ENCODE results near the gene NR2F2. TPM values are rescaled to one million over a fixed set of nuclear protein-coding genes. Genes with fewer than 3 reads are reported as not detected.

NR2F2 gene
- total and polyA plus RNA-seq, 2 experiments from 2014 or later = 0.16 TPM; not detected in 1

GRCh38 chr15:96369825-96370621, 39.5 kb downstream of the NR2F2 start:
- Histone ChIP-seq H3K27ac (ENCODE audit: low read depth) (no peak overlapping the region), H4K20me1 (replicated peaks; ENCODE audit: insufficient read depth) (peaks cover 30% of the 10 kb centered on the region), H3K4me3 (peak overlapping the region; percentile 30; the same call in 1 of the 2 replicates), H3K9me2 (ENCODE audit: insufficient read depth) (no peaks in the 10 kb centered on the region), H2AFZ (no peak overlapping the region), H3F3A (replicated peaks; ENCODE audit: low read depth) (peaks cover 24% of the 10 kb centered on the region), H3K79me2 (replicated peaks; ENCODE audit: insufficient read depth) (no peaks in the 10 kb centered on the region), H3K27me3 (ENCODE audit: insufficient read depth) (peaks cover 100% of the 10 kb centered on the region), H3K36me3 (ENCODE audit: insufficient read depth) (no peaks in the 10 kb centered on the region), H3K4me2 (peak overlapping the region; percentile 65), H3K4me1 (ENCODE audit: insufficient read depth) (peaks cover 35% of the 10 kb centered on the region)
- Mint-ChIP-seq H3K27me3 (ENCODE audit: insufficient read depth, low read depth, poor library complexity) (peaks cover 28% of the 10 kb centered on the region), H3K4me1 (peaks cover 39% of the 10 kb centered on the region), H3K36me3 (ENCODE audit: low read depth) (peaks cover 2% of the 10 kb centered on the region; the same call in 2 of the 3 replicates), H3K4me3 (no peak overlapping the region), H3K9me3 (peaks cover 5% of the 10 kb centered on the region; the same call in 2 of the 3 replicates), H3K27ac (no peak overlapping the region)
- ATAC-seq (peak; percentile 23), DNase-seq (ENCODE audit: low spot score) (peak; percentile 73)
- TF ChIP-seq CTCF (conservative IDR thresholded peaks at IDR 0.05; ENCODE audit: low read depth in 2 of 2) = peak in 1 of 2 experiments; percentile 24; a peak in 1 of 4 replicates
- TF ChIP-seq EZH2 (IDR thresholded peaks at IDR 0.05; ENCODE audit: low read depth, unreplicated experiment) = peak; percentile 51
- no peak for TF ChIP-seq REST (IDR thresholded peaks at IDR 0.05; ENCODE audit: unreplicated experiment)

GRCh38 chr15:96372554-96372953, 42.1 kb downstream of the NR2F2 start:
- ATAC-seq = no peak
- no peak for DNase-seq (ENCODE audit: low spot score)
- Histone ChIP-seq H3K4me2 (no peak overlapping the region), H2AFZ (no peak overlapping the region), H3K79me2 (replicated peaks; ENCODE audit: insufficient read depth) (no peaks in the 10 kb centered on the region), H3K4me1 (ENCODE audit: insufficient read depth) (peaks cover 22% of the 10 kb centered on the region), H3K9me2 (ENCODE audit: insufficient read depth) (no peaks in the 10 kb centered on the region), H3K36me3 (ENCODE audit: insufficient read depth) (no peaks in the 10 kb centered on the region), H4K20me1 (replicated peaks; ENCODE audit: insufficient read depth) (peaks cover 10% of the 10 kb centered on the region), H3K27ac (ENCODE audit: low read depth) (no peak overlapping the region), H3K4me3 (no peak overlapping the region), H3F3A (replicated peaks; ENCODE audit: low read depth) (peaks cover 6% of the 10 kb centered on the region), H3K27me3 (ENCODE audit: insufficient read depth) (peaks cover 88% of the 10 kb centered on the region)
- no peak overlapping the region for H3K27ac Mint-ChIP-seq
- H3K36me3 Mint-ChIP-seq (ENCODE audit: low read depth) = peaks cover 2% of the 10 kb centered on the region; the same call in 2 of the 3 replicates
- no peak overlapping the region for H3K4me3 Mint-ChIP-seq
- H3K27me3 Mint-ChIP-seq (ENCODE audit: insufficient read depth, low read depth, poor library complexity) = peaks cover 36% of the 10 kb centered on the region
- peaks cover 26% of the 10 kb centered on the region for H3K4me1 Mint-ChIP-seq
- peaks cover under 1% of the 10 kb centered on the region; the same call in 2 of the 3 replicates for H3K9me3 Mint-ChIP-seq
- TF ChIP-seq REST (IDR thresholded peaks at IDR 0.05; ENCODE audit: unreplicated experiment) (no peak), JUNB (IDR thresholded peaks at IDR 0.05; ENCODE audit: unreplicated experiment) (no peak), EZH2phosphoT487 (IDR thresholded peaks at IDR 0.05; ENCODE audit: unreplicated experiment) (no peak), CTCF (conservative IDR thresholded peaks at IDR 0.05; ENCODE audit: low read depth in 2 of 2) (no peak), ETS1 (IDR thresholded peaks at IDR 0.05) (no peak), STAT1 (IDR thresholded peaks at IDR 0.05; ENCODE audit: unreplicated experiment) (no peak), ZNF114 (CRISPR knock-in tag; IDR thresholded peaks at IDR 0.05) (no peak), EZH2 (IDR thresholded peaks at IDR 0.05; ENCODE audit: low read depth, unreplicated experiment) (no peak), CREB1 (CRISPR knock-in tag; IDR thresholded peaks at IDR 0.05; ENCODE audit: low read depth) (no peak)
